Measurements from ENCODE around the gene PFAS.

The PFAS gene

GRCh38 chr17:8288336-8289102, 39.4 kb downstream of the PFAS start, which contains the start of gene RANGRF:
Gene RANGRF, plus strand, starts transcription at chr17:8288670. Its CDS starts 119 bp downstream, at chr17:8288789.
- DNase-seq (peak; percentile 78), ATAC-seq (replicated peaks) (peak; percentile 89 to 90)
- H3K9me3 Mint-ChIP-seq = no peaks in the 10 kb centered on the region
- H3K27me3 Mint-ChIP-seq = no peaks in the 10 kb centered on the region
- peaks cover 2 to 17% of the 10 kb centered on the region in 2 donors for H3K36me3 Mint-ChIP-seq
- H3K27ac Mint-ChIP-seq = peak within 1 kb of the TSS; percentile 99
- peak within 1 kb of the TSS; percentile 91 to 98 for H3K4me3 Mint-ChIP-seq
- H3K4me1 Mint-ChIP-seq = peaks cover 39 to 60% of the 10 kb centered on the region in 2 donors

- DNase-seq (no peak), ATAC-seq (replicated peaks) (no peak)
- H3K4me3 Mint-ChIP-seq = peak overlapping the region; percentile 91 to 98
- no peaks in the 10 kb centered on the region for H3K9me3 Mint-ChIP-seq
- peak overlapping the region; percentile 99 for H3K27ac Mint-ChIP-seq
- H3K27me3 Mint-ChIP-seq = no peaks in the 10 kb centered on the region
- H3K4me1 Mint-ChIP-seq = peaks cover 39 to 61% of the 10 kb centered on the region in 2 donors
- H3K36me3 Mint-ChIP-seq = peaks cover 2 to 17% of the 10 kb centered on the region in 2 donors
Measured at GRCh38 chr17:8289103-8289397, 40.0 kb downstream of the PFAS start.

- no peaks in the 10 kb centered on the region for H3K9me3 Mint-ChIP-seq
- H3K27ac Mint-ChIP-seq = peak overlapping the region; percentile 79
- peak overlapping the region; percentile 91 to 98 for H3K4me3 Mint-ChIP-seq
- H3K4me1 Mint-ChIP-seq = peaks cover 46 to 71% of the 10 kb centered on the region in 2 donors
- H3K27me3 Mint-ChIP-seq = no peaks in the 10 kb centered on the region
- H3K36me3 Mint-ChIP-seq = peaks cover 2 to 17% of the 10 kb centered on the region in 2 donors
- no peak for ATAC-seq (replicated peaks)
- no peak for DNase-seq
Measured at GRCh38 chr17:8290043-8290442, 41.0 kb downstream of the PFAS start.

GRCh38 chr17:8292639-8293395, 43.7 kb downstream of the PFAS start:
- H3K36me3 Mint-ChIP-seq = peaks cover 4 to 21% of the 10 kb centered on the region in 2 donors
- H3K4me1 Mint-ChIP-seq = peaks cover 34 to 58% of the 10 kb centered on the region in 2 donors
- no peak overlapping the region for H3K4me3 Mint-ChIP-seq
- no peaks in the 10 kb centered on the region for H3K9me3 Mint-ChIP-seq
- peak overlapping the region; percentile 9 for H3K27ac Mint-ChIP-seq
- no peak for ATAC-seq (replicated peaks)
- peak; percentile 17 for DNase-seq
- no peaks in the 10 kb centered on the region for H3K27me3 Mint-ChIP-seq

- H3K4me1 Mint-ChIP-seq = peaks cover 30 to 51% of the 10 kb centered on the region in 2 donors
- no peak for ATAC-seq (replicated peaks)
- peaks cover 4 to 17% of the 10 kb centered on the region in 2 donors for H3K36me3 Mint-ChIP-seq
- peak overlapping the region; percentile 98 for H3K27ac Mint-ChIP-seq
- H3K27me3 Mint-ChIP-seq = no peaks in the 10 kb centered on the region
- peak overlapping the region; percentile 87 to 91 for H3K4me3 Mint-ChIP-seq
- H3K9me3 Mint-ChIP-seq = no peaks in the 10 kb centered on the region
- no peak for DNase-seq
Measured at GRCh38 chr17:8294361-8294760, 45.3 kb downstream of the PFAS start.

- ATAC-seq (replicated peaks) (no peak), DNase-seq (no peak)
- peaks cover 29 to 46% of the 10 kb centered on the region in 2 donors for H3K4me1 Mint-ChIP-seq
- H3K9me3 Mint-ChIP-seq = no peaks in the 10 kb centered on the region
- peaks cover 4 to 15% of the 10 kb centered on the region in 2 donors for H3K36me3 Mint-ChIP-seq
- H3K27me3 Mint-ChIP-seq = no peaks in the 10 kb centered on the region
- peak overlapping the region; percentile 98 for H3K27ac Mint-ChIP-seq
- H3K4me3 Mint-ChIP-seq = peak overlapping the region; percentile 87 to 91
Measured at GRCh38 chr17:8294814-8295316, 45.8 kb downstream of the PFAS start.

GRCh38 chr17:8300226-8300625, 51.1 kb downstream of the PFAS start:
- H3K9me3 Mint-ChIP-seq = no peaks in the 10 kb centered on the region
- no peak overlapping the region for H3K4me3 Mint-ChIP-seq
- peaks cover 2 to 4% of the 10 kb centered on the region in 2 donors for H3K36me3 Mint-ChIP-seq
- no peak for DNase-seq
- H3K27me3 Mint-ChIP-seq = peaks cover 0 to 5% of the 10 kb centered on the region in 2 donors
- no peak for ATAC-seq (replicated peaks)
- no peak overlapping the region for H3K27ac Mint-ChIP-seq
- peaks cover 6 to 17% of the 10 kb centered on the region in 2 donors for H3K4me1 Mint-ChIP-seq

- Mint-ChIP-seq H3K27ac (no peak overlapping the region), H3K9me3 (no peaks in the 10 kb centered on the region), H3K36me3 (no peaks in the 10 kb centered on the region), H3K27me3 (peaks cover 0 to 5% of the 10 kb centered on the region in 2 donors), H3K4me3 (no peak overlapping the region), H3K4me1 (peaks cover 6 to 12% of the 10 kb centered on the region in 2 donors)
- ATAC-seq (replicated peaks) = peak; percentile 95 to 96
- DNase-seq = peak; percentile 29
Measured at GRCh38 chr17:8300627-8301242, 51.6 kb downstream of the PFAS start.

GRCh38 chr17:8310601-8311123, 61.6 kb downstream of the PFAS start:
- no peak overlapping the region for H3K4me3 Mint-ChIP-seq
- ATAC-seq (replicated peaks) (no peak), DNase-seq (no peak)
- peaks cover 44 to 58% of the 10 kb centered on the region in 2 donors for H3K27me3 Mint-ChIP-seq
- no peaks in the 10 kb centered on the region for H3K9me3 Mint-ChIP-seq
- H3K27ac Mint-ChIP-seq = no peak overlapping the region
- H3K4me1 Mint-ChIP-seq = peaks cover 0 to 6% of the 10 kb centered on the region in 2 donors
- no peaks in the 10 kb centered on the region for H3K36me3 Mint-ChIP-seq

GRCh38 chr17:8311131-8311790, 62.2 kb downstream of the PFAS start:
- H3K4me1 Mint-ChIP-seq = peaks cover 0 to 7% of the 10 kb centered on the region in 2 donors
- no peak for ATAC-seq (replicated peaks)
- no peaks in the 10 kb centered on the region for H3K36me3 Mint-ChIP-seq
- H3K4me3 Mint-ChIP-seq = no peak overlapping the region
- H3K27me3 Mint-ChIP-seq = peaks cover 50 to 64% of the 10 kb centered on the region in 2 donors
- H3K27ac Mint-ChIP-seq = no peak overlapping the region
- no peak for DNase-seq
- no peaks in the 10 kb centered on the region for H3K9me3 Mint-ChIP-seq

GRCh38 chr17:8312251-8312650, 63.2 kb downstream of the PFAS start:
- peaks cover 51 to 65% of the 10 kb centered on the region in 2 donors for H3K27me3 Mint-ChIP-seq
- H3K9me3 Mint-ChIP-seq = no peaks in the 10 kb centered on the region
- ATAC-seq (replicated peaks) = no peak
- no peak overlapping the region for H3K4me3 Mint-ChIP-seq
- no peak overlapping the region for H3K27ac Mint-ChIP-seq
- H3K36me3 Mint-ChIP-seq = no peaks in the 10 kb centered on the region
- H3K4me1 Mint-ChIP-seq = peaks cover 0 to 7% of the 10 kb centered on the region in 2 donors
- no peak for DNase-seq

GRCh38 chr17:8312726-8313600, 63.9 kb downstream of the PFAS start:
- H3K4me1 Mint-ChIP-seq = peaks cover 0 to 7% of the 10 kb centered on the region in 2 donors
- no peaks in the 10 kb centered on the region for H3K36me3 Mint-ChIP-seq
- peaks cover 51 to 65% of the 10 kb centered on the region in 2 donors for H3K27me3 Mint-ChIP-seq
- DNase-seq = no peak
- no peak for ATAC-seq (replicated peaks)
- no peaks in the 10 kb centered on the region for H3K9me3 Mint-ChIP-seq
- no peak overlapping the region for H3K27ac Mint-ChIP-seq
- H3K4me3 Mint-ChIP-seq = no peak overlapping the region

All from stimulated activated naive B cell treated with anti-CD40 and anti-IgM and Interleukin-4, amounts not matched to agents 10 μg/mL and 1 μg/mL and 100 μg/mL, for 72 hours (primary cell).